ENCODE measurements around the gene RAB34.

DNA sequence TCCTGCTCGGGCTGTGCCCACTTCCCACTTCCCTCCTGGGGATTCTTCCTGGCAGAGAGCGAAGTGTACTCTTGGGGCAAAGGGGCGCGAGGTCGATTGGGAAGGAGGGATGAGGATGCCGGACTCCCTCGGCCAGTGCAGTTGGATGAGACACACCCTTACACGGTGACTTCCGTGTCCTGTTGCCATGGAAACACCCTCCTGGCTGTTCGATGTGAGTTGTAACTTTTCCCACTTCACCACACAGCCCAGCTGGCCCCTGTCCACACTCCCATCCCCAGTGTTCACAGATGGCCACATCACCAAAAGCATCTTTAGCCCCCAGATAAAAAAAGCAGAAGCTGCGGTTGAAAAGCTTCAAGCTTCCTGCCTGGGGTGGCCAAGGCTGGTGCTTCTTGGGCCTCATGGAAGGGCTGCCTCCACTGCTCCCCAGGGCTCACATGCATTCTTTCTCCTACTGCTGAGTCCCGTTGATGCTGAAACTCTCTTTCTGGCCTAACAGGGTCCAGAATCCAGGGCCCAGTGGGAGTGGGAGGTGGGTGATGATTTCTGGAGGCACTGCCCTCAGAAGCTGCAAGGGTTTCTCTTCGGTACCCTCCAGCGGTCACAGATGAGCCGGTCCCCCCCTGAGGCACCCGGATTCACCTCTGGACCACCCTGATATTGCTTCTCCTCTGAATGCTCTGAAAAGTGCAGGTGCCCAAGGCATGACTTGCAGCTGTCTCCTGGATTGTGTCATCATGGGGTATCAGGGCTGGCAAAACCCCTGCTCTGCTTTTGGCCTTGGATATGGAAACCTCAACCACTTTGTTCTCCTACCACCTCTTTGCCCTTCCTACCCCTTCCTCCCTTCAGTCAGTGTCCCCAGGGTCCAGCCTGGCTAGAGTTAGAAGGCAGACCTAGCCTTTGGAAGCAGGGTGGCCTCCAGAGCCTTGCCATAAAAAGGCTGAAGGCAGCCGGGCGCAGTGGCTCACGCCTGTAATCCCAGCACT, 24.0 kb upstream of the RAB34 start:
- TF ChIP-seq EZH2 (IDR thresholded peaks at IDR 0.05; ENCODE audit: low read depth) = no peak
- TF ChIP-seq, protein P1, sequence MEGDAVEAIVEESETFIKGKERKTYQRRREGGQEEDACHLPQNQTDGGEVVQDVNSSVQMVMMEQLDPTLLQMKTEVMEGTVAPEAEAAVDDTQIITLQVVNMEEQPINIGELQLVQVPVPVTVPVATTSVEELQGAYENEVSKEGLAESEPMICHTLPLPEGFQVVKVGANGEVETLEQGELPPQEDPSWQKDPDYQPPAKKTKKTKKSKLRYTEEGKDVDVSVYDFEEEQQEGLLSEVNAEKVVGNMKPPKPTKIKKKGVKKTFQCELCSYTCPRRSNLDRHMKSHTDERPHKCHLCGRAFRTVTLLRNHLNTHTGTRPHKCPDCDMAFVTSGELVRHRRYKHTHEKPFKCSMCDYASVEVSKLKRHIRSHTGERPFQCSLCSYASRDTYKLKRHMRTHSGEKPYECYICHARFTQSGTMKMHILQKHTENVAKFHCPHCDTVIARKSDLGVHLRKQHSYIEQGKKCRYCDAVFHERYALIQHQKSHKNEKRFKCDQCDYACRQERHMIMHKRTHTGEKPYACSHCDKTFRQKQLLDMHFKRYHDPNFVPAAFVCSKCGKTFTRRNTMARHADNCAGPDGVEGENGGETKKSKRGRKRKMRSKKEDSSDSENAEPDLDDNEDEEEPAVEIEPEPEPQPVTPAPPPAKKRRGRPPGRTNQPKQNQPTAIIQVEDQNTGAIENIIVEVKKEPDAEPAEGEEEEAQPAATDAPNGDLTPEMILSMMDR (conservative IDR thresholded peaks at IDR 0.05) = no peak
